H1 (cell line): ENCODE results near the gene HMCN2.

Experiments
- CTCF ChIP-seq, 3 experiments: IDR thresholded peaks; 1 replicate in 2 of 3; 2 replicates in 1 of 3; pipeline versions ENCODE4 v1.5.1 to v1.6.1; 2011; ENCODE audit warnings: low read length in 3 of 3, mild to moderate bottlenecking in 3 of 3, inconsistent platforms in 2 of 3, low read depth in 1 of 3, moderate library complexity in 1 of 3; ENCODE audit not compliant: insufficient read depth in 1 of 3; ENCODE audit errors: control extremely low read depth in 1 of 3
- EP300 ChIP-seq, 2 experiments: IDR thresholded peaks; 1 replicate in 1 of 2; 2 replicates in 1 of 2; pipeline ENCODE4 v1.6.1; 2011 to 2012; ENCODE audit warnings: low read depth in 2 of 2, low read length in 2 of 2, mild to moderate bottlenecking in 2 of 2, borderline replicate concordance in 1 of 2, inconsistent platforms in 1 of 2, moderate library complexity in 1 of 2
- KDM1A ChIP-seq: fragments of 200-600, 300-600 bp; sonication (generic); IDR thresholded peaks from 2 replicates; pipeline ENCODE4 v1.7.1; 2016; ENCODE audit warnings: mild to moderate bottlenecking, low read length, borderline replicate concordance
- POLR2A ChIP-seq, 2 experiments: IDR thresholded peaks; 1 replicate in 1 of 2; 2 replicates in 1 of 2; pipeline ENCODE4 v1.6.1; 2011; ENCODE audit warnings: low read depth in 2 of 2, low read length in 2 of 2, mild to moderate bottlenecking in 2 of 2; ENCODE audit errors: control extremely low read depth in 1 of 2
- TEAD4 ChIP-seq: IDR thresholded peaks from 2 replicates; pipeline ENCODE4 v1.6.1; 2012; ENCODE audit warnings: low read depth, low read length, inconsistent platforms, mixed read lengths

- TF ChIP-seq POLR2A (IDR thresholded peaks at IDR 0.05; ENCODE audit: control extremely low read depth in 1 of 2, low read depth in 2 of 2, low read length in 2 of 2), result no peak
- TF ChIP-seq CTCF (IDR thresholded peaks at IDR 0.05; ENCODE audit: control extremely low read depth in 1 of 3, insufficient read depth in 1 of 3, low read depth in 1 of 3, low read length in 3 of 3), result no peak
- no peak for TF ChIP-seq EP300 (IDR thresholded peaks at IDR 0.05; ENCODE audit: borderline replicate concordance in 1 of 2, low read depth in 2 of 2, low read length in 2 of 2)
- no peak for TF ChIP-seq KDM1A
- no peak for TF ChIP-seq TEAD4
Observed at GRCh38 chr9:130254747-130255630, 10.6 kb upstream of the HMCN2 start.
